C1 segment of cervical spinal cord (tissue), 14 donors: ENCODE data around the gene TTLL9.
A peak's percentile ranks its signal among the peaks of the same experiment; 100 is the strongest.

Experiments
- DNase-seq, 14 donors: peaks; one replicate each; lab custom pipeline; 2025; lab: John Stamatoyannopoulos, UW

Gene TTLL9

GRCh38 chr20:31836853-31837608 lies 33.4 kb upstream of the TTLL9 start:
- DNase-seq, result no peak

GRCh38 chr20:31837896-31838397 lies 32.5 kb upstream of the TTLL9 start:
- no peak for DNase-seq

- no peak for DNase-seq
These were observed 31.7 kb upstream of the TTLL9 start for GRCh38 chr20:31838646-31839292.

GRCh38 chr20:31839782-31840487 lies 30.5 kb upstream of the TTLL9 start:
- DNase-seq, result no peak

- DNase-seq, result no peak
These were observed 29.3 kb upstream of the TTLL9 start for GRCh38 chr20:31840906-31841816.

GRCh38 chr20:31841928-31842327 lies 28.5 kb upstream of the TTLL9 start:
- peak in 2 of 14 donors; percentile 3 to 57 for DNase-seq

- peak in 2 of 14 donors; percentile 4 to 22 for DNase-seq
These were observed 27.8 kb upstream of the TTLL9 start for GRCh38 chr20:31842471-31843157.

GRCh38 chr20:31843288-31843687 lies 27.1 kb upstream of the TTLL9 start:
- no peak for DNase-seq

- DNase-seq, result no peak
These were observed 26.6 kb upstream of the TTLL9 start for GRCh38 chr20:31843881-31844280.

GRCh38 chr20:31844737-31845299 lies 25.6 kb upstream of the TTLL9 start:
- DNase-seq, result no peak

- DNase-seq, result peak in 8 of 14 donors; percentile 3 to 69 (median 28)
These were observed 25.1 kb upstream of the TTLL9 start, which contains the start of gene FOXS1 for GRCh38 chr20:31845300-31845863. TSS of gene FOXS1 (minus strand) at chr20:31845604. CDS start at chr20:31845542, 62 bp downstream.

- DNase-seq, result no peak
These were observed 23.7 kb upstream of the TTLL9 start for GRCh38 chr20:31846793-31847138.

- DNase-seq, result no peak
These were observed 22.1 kb upstream of the TTLL9 start for GRCh38 chr20:31848088-31848999.

- DNase-seq, result no peak
These were observed 21.0 kb upstream of the TTLL9 start for GRCh38 chr20:31849306-31849930.

- no peak for DNase-seq
These were observed 19.0 kb upstream of the TTLL9 start for GRCh38 chr20:31851240-31851955.

GRCh38 chr20:31853481-31853880 lies 17.0 kb upstream of the TTLL9 start:
- no peak for DNase-seq

GRCh38 chr20:31856516-31856915 lies 13.9 kb upstream of the TTLL9 start:
- no peak for DNase-seq
